Astrocyte of the spinal cord (primary cell): Measurements from ENCODE around the gene STARD3.

ENCODE experiments used
- DNase-seq: peaks from one replicate; pipeline ENCODE4 v3.0.0; 2011; ENCODE audit warnings: low read depth, low spot score
- H3K4me3 ChIP-seq: 2 replicates; pipeline ENCODE4 v1.5.1; 2011; ENCODE audit warnings: low read depth, mild to moderate bottlenecking, low read length, moderate library complexity
- in situ Hi-C: cut with HindIII; loops from 2 replicates; pipeline ENCODE4 v1.10.0; 2017; ENCODE audit warnings: low sequenced_read_pairs
- TF ChIP-seq, protein P1 (sequence below): IDR thresholded peaks from 2 replicates; pipeline ENCODE4 v1.5.1; 2012; ENCODE audit warnings: low read depth, mild to moderate bottlenecking, low read length, inconsistent platforms

The STARD3 gene

DNA sequence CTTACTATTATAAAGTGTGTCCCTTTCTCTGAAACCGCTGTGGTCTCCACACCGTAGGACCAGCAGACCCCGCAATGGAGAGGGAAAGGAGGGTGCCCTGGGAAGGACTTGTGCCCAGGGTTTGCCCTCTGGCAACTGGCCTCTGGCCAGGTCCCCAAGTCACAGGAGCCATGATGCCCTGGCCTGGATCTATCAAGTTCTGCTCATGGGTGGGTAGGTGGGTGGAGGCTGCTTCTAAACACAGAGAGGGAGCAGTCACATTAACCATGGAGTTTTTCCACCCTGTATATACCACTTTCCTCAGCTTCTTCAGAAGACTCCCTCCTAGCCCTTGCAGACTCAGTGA is 19.9 kb upstream of the STARD3 start:
- in situ Hi-C loops = no loop called here
- TF ChIP-seq, protein P1, sequence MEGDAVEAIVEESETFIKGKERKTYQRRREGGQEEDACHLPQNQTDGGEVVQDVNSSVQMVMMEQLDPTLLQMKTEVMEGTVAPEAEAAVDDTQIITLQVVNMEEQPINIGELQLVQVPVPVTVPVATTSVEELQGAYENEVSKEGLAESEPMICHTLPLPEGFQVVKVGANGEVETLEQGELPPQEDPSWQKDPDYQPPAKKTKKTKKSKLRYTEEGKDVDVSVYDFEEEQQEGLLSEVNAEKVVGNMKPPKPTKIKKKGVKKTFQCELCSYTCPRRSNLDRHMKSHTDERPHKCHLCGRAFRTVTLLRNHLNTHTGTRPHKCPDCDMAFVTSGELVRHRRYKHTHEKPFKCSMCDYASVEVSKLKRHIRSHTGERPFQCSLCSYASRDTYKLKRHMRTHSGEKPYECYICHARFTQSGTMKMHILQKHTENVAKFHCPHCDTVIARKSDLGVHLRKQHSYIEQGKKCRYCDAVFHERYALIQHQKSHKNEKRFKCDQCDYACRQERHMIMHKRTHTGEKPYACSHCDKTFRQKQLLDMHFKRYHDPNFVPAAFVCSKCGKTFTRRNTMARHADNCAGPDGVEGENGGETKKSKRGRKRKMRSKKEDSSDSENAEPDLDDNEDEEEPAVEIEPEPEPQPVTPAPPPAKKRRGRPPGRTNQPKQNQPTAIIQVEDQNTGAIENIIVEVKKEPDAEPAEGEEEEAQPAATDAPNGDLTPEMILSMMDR = no peak
- DNase-seq = no peak
- H3K4me3 ChIP-seq = no peak overlapping the region

DNA sequence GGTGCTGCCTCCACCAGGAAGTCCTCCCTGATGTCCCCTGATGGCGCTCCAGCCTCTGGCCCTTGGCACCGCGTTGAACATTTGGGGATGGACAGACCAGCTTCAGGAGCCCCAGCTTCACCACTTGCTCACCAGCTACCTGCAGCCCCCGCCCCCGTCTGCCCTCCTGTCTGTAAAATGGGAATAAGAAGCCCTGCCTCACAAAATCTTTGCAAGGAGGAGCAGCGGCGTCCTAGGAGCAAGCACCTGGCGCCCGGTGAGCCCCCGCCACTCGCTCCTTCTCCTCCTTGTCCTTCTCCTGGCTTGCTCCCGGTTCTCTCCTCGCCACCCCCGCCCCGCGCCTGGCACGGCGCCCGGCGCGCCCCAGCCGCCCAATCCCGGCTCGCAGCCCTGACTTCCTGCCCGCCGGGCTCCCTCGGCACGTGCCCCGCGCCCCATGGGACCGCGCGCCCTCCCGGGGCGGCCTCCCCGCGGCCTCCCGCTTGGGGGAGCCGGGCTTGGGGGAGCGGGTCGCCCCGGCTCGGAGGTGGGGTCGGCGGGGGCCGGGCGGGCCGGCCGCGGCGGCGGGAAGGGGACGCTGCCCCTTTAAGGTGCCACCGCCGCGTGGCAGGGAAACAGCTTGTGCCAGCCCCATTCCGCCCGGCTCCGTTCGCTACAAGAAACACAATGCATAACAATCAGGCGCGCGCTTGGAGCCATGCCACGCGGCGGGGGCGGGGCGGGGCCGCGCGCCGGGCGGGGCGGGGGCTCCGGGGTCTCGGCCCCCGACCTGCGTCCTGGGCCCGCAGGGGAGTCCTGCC is 19.3 kb upstream of the STARD3 start:
- in situ Hi-C loops = no loop called here

DNA sequence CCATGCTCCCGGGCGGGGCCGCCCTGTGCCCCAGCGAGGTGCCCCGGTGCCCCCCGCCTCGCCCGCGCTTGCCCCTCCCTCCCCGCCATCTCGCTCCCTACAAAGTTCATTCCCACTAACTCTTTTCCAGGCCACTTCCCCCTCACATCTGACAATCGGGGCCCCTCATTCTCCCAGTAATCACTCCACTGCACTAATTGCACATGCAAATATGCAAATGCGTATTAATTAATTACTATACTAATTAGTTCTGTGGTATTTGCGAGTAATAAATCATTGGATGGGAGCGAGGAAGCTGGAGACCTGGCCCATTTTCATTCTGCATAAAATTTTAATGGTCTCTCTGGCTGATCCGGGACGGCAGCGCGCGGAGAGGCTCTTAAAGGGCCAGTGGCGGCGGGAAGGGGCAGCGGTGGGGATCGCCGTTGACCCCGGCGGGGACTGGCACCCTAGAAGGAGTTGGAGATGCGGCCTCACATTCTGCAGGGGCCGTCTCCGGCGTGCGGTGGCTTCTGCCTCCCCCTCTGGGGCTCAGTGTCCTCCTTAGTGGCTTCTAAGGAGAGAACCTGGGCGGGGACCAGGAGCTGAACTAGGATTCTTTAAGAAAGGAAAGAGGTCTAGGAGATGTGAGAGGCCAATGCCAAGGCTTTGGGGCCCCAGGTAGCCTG is 18.6 kb upstream of the STARD3 start:
- in situ Hi-C loops = no loop called here
- TF ChIP-seq, protein P1 = no peak
- peak overlapping the region; percentile 51 for H3K4me3 ChIP-seq
- DNase-seq = no peak

More for the DNA sequence above, 19.3 kb upstream of the STARD3 start:
- peak overlapping the region; percentile 51 for H3K4me3 ChIP-seq
- no peak for DNase-seq
- TF ChIP-seq, protein P1 = no peak

DNA sequence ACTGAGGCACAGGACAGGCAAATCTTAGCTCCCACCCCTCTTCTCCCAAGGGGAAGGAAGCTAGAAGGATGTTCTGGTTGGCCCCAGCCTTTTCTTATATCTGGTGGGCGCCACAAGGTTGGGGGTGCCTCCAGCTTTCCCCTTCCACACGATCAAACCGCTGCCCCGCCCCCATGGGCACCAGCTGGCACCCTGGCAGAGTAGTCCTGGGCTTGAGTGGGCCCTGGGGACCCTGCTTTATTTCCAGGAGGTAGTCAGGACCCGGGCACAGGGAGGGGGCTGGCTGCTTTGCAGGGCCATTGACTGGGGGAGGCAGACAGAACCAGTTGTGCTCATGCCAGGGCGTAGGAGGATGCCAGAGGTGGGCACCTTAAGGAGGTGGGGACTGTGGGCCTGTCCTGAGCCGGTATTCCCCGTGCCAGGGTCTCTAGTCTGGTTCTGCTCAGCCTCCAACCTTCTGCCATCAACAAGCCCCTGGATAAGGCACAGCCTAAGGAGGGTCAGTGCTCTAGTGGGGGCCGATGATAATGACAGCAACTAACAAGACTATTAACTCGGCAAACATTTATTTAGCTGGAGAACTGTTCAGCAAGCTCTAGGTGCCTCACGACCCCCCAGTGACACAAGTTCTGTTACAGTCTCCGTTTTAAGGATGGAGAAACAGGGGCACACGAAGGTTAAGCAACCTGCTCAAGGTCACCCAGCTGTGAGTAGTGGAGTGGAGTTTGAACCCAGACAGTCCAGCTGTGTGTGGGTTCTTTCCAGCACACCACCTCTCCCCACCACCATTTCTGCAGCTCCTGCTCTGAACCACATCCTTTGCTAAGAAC is 17.8 kb upstream of the STARD3 start:
- DNase-seq = no peak
- in situ Hi-C loops = no loop called here
- H3K4me3 ChIP-seq = no peak overlapping the region
- TF ChIP-seq, protein P1 = no peak

DNA sequence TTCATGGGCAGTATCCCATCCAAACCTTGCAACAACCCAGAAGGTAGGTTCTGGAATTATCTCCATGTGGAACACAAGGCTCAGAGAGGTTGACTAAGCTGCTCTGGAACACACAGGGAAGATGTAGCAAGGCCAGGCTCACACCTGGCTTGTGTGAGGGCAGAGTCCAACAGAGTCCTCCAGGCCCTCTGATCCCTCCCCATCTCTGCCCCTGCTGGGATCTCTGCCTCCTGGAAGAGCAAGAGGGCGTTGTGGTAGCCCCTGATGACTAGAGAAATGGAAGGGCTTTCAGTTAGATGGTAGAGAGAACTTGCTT is 17.2 kb upstream of the STARD3 start:
- no peak overlapping the region for H3K4me3 ChIP-seq
- TF ChIP-seq, protein P1 = no peak
- no peak for DNase-seq
- in situ Hi-C loops = no loop called here

DNA sequence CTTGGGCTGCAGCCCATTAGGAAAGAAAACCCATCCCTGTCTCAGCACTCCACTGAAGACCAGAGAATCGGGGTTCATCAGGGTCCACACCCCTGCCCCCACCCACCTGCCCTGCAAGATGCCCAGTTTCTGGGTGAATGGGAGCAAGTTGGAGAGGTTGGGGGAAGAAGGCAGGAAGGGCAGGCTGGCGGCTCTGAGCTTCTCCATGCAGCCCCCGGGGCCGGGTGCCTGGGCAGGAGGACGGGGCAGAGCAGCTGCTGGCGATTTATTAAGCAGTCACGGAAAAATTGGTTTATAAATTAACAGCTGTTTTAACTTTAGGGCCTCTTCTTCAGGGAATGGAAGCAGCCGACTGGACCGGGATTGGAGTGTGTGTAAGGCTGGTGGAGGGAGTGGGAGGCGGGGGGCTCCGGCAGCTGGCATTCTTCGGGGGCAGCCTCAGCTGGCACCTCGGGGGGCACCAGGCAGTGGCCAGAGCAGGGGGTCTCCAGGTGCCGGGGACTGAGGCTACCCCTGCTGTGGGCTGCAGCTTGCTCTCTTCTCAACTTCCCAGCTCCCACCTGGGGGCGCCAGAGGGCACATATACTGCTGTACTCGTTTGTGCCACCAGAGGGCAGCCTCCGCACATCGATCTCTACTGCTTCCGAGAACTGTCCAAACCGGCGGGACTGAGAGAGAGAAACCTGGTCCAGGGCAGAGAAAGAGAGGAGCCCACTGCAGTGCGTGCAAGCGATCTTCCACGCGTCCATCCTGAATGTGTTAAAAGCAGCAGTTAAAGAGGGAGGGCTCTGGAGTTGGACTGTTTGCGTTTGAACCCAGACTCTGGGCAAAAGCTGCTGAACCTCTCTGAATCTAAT is 15.2 kb upstream of the STARD3 start:
- in situ Hi-C loops = no loop called here
- TF ChIP-seq, protein P1 = peak; percentile 100
- peak; percentile 77 for DNase-seq
- no peak overlapping the region for H3K4me3 ChIP-seq
